Prostate gland (tissue), 2 donors: ENCODE measurements around the gene GAS1.

Experiments
- CTCF ChIP-seq, 4 experiments: fragments of 200-600 bp in 2 of 4; fragments of 450-650 bp in 2 of 4; sonication (generic) in 2 of 4; IDR thresholded peaks; 1 replicate in 3 of 4; 2 replicates in 1 of 4; pipeline ENCODE4 v1.5.1; 2016 to 2019; ENCODE audit warnings: antibody characterized with exemption in 4 of 4, mild to moderate bottlenecking in 2 of 4, moderate library complexity in 2 of 4
- POLR2A ChIP-seq: fragments of 450-650 bp; IDR thresholded peaks from one replicate; pipeline ENCODE4 v1.6.1; 2016; ENCODE audit warnings: antibody characterized with exemption, mild to moderate bottlenecking

- TF ChIP-seq POLR2A (no peak), CTCF (IDR thresholded peaks at IDR 0.05) (no peak)
Observed at GRCh38 chr9:86903734-86904085, 43.6 kb downstream of the GAS1 start.
